CD4-positive, alpha-beta T cell treated with Interleukin-6 at 100 ng/mL for 8 hours (primary cell): Measurements from ENCODE around the gene PAQR9.
"Not testable (repeated sequence)": the region's sequence is repeated elsewhere in the genome, so short reads cannot be mapped to it uniquely, and the experiment has no call there.

Source experiments
- DNase-seq: peaks from one replicate; pipeline ENCODE4 v3.0.0-alpha.2; 2020; ENCODE audit warnings: mixed read lengths, low spot score

The PAQR9 gene, protein sequence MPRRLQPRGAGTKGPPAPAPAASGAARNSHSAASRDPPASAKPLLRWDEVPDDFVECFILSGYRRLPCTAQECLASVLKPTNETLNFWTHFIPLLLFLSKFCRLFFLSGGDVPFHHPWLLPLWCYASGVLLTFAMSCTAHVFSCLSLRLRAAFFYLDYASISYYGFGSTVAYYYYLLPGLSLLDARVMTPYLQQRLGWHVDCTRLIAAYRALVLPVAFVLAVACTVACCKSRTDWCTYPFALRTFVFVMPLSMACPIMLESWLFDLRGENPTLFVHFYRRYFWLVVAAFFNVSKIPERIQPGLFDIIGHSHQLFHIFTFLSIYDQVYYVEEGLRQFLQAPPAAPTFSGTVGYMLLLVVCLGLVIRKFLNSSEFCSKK

DNA sequence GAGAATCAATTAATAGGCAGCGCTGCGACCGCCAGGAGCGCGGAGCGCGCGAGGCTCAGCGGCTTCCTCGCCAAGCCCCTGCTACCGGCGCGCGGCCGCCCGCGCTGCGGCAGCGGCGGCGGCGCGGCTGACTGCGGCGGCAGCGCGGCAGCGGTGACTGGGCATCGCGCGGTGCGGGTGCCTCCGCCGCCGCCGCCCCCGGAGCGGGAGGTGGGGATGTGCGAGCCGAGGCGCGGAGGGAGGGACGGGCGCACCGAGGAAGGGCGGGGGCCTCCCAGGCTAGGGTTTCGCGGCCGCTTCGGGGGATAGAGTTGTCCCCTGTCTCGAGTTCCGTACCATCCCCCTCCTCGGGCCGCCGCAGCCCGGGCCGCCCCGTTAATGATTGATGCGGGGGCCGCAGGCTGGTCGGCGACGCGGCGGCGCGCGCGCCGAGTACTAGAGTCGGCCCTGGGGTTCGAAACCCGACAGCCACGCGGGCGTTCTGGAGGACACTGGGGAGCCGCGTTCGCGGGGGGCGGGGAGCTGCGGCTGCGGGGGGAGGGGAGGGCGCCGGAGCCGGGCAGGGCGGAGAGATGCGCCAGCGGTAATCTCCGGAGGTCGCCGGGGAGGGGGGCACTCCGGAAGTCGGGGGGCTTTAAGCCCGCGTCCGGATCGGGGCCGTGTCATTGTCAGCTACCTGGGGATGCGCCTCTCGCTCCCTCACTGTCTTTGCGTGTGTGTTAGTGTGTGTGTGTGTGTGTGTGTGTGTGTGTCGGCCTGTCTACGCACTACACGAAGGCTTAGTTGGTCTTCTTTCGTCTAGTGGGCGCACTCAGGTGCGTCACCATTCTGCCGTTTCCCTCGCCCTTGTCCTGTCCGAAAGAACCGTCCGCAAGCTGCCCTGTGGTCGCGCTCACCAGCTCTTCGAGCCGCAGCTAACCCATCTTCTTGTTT is at the start of gene PAQR9:
Gene PAQR9 (minus strand): TSS at position 159 of the 933 bp plus-strand sequence. CDS start 338 bp downstream, outside the sequence.
- DNase-seq = no peak

DNA sequence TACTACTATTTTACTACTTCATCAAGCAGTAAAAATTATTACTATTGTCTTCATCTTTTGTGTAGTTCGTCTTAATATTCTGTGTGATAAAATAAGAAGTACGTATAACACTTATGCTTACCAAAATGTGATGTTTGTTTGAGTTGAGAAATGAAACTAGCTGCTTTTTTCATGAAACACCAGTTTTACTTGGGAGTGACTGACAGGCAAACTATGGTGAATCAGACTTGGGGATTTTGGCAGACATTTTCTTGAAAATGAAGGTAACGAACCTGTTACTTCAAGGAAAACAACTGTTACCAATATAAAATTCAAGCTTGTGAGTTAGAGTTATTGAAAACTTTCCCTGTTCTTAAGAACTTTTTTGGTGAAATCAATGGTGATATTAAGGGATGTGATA is 48.2 kb upstream of the PAQR9 start:
- no peak for DNase-seq

GRCh38 chr3:143010024-143010423 is 46.5 kb upstream of the PAQR9 start:
- DNase-seq = no peak

GRCh38 chr3:143004823-143005222 is 41.3 kb upstream of the PAQR9 start:
- no peak for DNase-seq

DNA sequence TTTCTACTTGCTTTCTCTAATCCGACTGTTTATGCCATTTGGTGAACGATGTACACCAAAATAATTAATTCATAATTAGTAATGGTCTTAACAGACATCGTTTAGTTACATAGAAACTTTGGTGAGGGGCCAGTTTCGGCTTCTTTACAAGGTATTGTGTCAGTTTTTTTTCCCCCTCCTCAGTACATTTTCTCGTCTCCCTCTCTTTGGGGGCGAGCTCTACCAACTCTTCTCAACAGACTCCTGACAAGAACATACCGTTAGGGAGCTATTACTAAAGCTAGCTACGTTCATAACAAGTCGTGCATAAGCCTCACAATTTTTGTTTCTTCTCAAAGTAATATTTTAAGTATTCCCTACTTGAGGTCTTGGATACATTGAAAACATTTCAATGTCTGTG is 39.3 kb upstream of the PAQR9 start:
- DNase-seq = no peak

DNA sequence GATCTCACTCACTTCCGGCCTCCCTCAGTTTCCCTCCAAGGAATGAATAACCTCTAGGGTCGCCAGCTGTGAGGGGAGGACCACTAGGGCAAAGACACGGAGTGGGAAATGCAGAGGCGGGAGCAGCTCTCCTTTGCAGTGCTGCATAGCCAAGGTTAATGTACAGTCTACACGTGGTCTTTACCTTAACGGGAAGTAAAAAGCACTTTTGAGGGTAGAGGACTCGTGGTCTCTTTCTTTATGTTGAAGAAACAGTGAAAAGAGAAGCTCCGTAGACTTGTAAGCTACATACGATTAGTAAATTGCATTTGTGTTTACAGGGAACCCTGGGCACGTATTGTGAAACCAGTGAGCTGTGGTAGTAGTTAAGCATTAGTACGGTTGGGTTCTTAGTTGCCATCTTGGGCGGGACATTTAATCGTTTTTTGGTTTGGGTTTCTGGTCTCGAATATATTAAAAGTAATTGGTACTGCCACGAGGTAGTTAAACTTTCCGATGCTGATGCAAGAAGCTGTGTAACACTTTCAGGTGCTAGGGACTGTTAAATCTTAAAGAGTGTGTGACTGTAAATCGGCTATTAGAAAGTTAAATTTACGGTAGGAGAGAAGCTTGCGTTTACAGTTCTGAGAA is 38.7 kb upstream of the PAQR9 start:
- DNase-seq = no peak

- DNase-seq = peak; percentile 90
Observed at GRCh38 chr3:143001369-143002082, 38.1 kb upstream of the PAQR9 start, which contains the start of gene U2SURP. U2SURP (plus strand) TSS chr3:143001570; CDS start chr3:143001629, 59 bp downstream.

DNA sequence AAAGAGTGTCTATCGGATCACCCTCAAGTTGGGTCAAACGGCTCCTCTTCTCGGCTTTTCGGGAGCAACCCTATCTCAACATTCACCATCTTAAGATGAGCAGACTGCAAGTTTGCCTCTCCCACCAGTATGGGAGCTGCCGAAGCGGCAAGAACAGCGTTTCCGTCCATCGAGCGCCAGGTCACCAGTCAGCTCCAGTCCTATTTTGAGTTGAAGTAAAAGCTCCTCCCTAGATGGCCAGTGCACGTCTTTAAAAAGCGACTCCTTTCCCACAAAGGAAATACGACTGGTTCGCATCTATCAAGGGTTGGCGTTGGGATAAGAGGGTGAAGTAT is 37.5 kb upstream of the PAQR9 start:
- no peak for DNase-seq

DNA sequence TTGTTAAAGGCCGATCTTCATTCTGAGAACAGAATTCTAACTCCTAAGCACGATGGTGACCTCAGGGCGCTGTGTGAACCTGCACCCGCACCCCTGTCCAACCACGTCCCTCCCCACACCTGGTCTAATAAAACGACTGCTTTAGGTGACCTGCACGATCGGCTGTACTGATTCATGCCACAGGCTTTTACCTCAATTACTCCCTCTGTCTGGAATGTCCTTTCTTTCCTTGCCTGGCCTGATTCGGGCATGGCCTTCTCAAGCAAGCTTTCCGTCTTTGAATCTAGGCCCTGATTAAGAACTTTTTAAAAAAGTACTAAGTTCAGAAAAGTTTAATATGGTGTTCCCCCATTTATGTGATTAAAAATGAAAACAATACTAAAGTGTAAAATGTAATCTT is 37.1 kb upstream of the PAQR9 start:
- no peak for DNase-seq

DNA sequence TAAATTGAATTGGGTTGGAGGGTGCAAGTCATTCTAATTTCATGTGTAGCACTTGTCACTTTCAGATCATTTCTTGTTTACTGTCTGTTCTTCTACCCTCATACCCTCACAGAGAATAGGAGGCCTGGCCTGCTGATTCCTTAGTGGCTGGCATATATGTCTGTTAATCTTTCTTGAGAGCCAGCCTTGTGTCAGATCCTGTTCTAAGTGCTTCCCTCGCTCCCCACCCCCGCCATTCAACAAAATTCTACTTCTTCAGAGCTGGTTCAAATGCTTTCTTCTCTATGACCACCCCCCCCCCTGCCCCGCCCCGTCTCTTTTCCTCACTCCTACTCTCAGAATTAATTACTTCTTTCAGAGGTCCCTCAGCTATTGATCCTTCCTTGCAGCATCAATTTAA is 36.4 kb upstream of the PAQR9 start:
- no peak for DNase-seq

DNA sequence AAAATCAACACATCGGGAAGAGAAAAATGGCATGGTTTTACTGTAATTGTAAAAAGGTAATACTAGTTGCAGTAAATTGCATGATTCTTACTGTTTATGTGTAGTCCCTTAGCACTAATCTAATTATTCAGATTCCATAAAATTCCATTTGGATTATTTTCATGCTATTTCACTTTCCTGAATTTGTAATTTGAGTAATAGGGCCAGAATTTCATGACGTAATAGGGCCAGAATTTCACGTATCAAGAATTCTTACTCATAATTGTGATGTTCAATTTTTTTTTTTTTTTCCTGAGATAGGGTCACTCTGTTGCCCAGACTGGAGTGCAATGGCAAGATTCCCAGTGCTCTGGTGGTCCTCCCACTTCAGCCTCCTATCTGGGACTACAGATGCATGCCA is 35.0 kb upstream of the PAQR9 start:
- DNase-seq = no peak

DNA sequence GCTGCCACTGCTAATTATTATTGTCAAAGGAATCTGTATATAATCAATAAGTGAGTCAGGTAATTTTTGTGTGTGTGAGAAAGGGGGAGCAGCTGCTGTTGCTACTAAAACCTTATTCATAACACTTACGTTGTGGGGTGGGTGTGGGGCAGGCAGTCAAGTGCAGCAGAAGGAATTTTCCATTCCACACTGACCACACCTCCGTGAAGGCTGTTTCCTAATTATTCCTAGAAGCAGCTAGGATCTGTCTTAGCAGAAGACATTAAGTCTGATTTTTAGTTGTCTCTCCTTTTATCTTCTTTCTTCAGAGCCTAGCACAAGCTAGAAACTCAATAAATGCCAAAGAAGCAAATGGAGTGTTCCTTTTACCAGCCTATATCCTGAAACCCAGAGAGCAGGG is 33.9 kb upstream of the PAQR9 start:
- no peak for DNase-seq

DNA sequence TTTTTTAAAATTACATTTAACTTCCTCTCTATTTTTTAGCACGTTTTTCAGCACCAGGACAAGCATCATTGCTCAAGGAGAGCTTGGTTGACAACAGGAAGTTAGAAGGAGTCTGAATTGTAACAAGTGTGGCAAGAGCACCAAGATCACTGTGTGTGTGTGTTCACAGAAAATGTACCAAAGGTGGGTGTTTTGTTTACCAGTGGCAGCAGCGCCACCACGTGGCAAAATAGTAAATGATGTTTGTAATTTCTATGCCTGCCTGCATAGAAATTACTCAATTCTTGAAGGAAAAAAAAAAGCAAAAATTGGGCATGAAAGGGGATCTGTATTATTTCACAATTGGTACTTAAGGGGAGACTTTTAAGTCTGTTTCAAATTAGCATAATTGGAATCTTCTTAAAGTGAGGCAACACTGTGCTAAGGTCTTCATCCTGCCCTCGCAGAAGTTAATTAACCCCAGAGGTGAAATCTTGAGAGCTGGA is 30.5 kb upstream of the PAQR9 start:
- peak; percentile 54 for DNase-seq

DNA sequence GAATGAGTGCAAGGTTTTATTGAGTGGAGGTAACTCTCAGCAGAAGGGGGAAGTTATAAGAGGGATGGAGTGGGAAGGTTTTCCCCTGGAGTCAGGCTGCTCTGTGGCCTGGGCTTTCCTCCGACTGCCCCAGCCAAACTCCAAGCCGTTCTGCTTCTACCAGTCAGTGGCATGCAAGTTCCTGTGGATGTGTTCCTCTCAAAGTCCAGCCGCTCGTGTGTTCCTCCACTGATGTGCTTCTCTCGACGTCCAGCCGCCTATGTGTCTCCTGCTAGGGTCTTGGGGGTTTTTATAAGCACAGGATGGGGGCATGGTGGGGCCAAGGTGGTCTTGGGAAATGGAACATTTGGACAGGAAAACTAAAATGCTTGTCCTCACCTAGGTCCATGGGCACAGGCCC is 28.8 kb upstream of the PAQR9 start:
- no peak for DNase-seq

DNA sequence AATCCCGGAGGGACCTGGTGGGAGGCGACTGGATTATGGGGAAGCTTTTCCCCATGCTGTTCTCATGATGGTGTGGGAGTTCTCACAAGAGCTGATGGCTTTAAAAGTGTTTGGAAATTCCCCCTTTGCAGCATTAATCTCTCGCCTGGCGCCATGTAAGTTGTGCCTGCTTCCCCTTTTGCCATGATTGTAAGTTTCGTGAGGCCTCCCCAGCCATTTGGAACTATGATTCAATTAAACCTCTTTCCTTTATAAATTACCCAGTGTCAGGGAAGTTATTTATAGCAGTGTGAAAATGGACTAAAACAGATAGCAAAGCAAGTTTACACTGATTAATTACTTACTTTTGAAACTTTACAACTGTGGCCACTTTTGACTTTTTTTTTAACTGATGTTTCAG is 27.2 kb upstream of the PAQR9 start:
- no peak for DNase-seq

- DNase-seq = not testable (repeated sequence)
Observed at GRCh38 chr3:142988826-142989225, 25.4 kb upstream of the PAQR9 start.

DNA sequence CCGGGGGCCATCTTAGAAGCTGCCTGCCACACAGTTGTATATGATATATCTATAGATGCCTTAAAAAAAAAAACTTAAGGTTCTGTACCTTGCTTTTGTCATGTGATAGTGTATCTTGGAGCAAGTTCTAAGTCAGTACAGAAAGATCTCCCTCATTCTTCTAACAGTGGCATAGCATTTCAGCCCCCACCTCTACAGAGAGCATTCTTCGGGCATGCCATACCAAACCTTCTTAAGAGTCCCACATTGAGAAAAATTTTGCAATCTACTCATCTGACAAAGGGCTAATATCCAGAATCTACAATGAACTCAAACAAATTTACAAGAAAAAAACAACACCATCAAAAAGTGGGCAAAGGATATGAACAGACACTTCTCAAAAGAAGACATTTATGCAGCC is 24.7 kb upstream of the PAQR9 start:
- not testable (repeated sequence) for DNase-seq

DNA sequence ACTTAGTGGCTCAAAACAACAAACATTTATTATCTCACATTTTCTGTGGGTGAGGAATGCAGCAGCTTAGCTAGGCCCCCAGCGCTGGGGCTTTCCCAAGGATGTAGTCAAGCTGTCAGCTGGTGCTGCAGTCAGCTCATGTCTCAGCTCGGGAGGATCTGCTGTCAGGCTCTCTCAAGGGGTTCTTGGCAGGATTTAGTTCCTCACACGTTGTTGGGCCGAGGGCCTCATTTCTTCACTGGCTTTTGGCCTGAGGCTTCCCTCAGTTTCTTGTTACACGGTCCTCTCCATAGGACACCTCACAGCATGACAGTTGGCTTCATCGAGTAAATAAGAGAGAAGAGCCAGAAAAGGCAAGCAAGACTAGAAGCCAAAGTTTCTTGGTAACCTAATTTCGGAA is 24.2 kb upstream of the PAQR9 start:
- DNase-seq = no peak

GRCh38 chr3:142987080-142987700 is 23.7 kb upstream of the PAQR9 start:
- peak; percentile 11 for DNase-seq

DNA sequence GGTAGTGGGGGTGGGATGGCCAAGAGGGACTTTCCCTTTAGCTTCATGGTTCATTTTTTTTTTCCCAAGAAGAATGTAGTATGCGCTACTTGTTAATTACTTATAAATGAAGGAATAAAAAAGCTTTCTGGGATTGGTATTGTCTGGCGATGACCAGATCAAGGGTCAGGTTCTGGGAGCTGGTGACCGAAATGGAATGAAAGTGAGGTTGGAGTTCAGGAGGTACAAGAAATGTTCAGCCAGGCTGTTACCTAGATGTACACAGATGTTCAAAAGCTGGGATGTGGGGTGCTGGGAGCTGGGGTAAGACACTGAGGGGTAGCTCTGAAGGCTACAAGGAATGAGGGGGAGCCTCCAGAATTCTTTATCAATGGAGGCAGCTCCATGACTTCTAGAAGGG is 20.8 kb upstream of the PAQR9 start:
- no peak for DNase-seq

DNA sequence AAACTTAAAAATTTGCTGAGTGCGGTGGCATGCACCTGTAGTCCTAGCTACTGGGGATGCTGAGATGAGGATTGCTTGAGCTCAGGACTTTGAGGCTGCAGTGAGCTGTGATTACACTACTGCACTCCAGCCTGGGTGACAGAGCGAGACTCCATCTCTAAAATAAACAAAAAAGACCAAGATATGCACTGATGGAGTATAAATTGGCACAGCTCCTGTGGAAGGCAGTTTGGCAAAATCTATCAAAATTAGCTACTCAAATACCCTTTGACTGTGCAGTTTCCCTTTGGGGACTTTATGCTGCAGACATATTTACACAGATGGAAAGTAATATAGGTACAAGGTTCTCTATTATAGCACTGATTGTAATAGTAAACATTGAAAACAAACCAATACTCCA is 19.8 kb upstream of the PAQR9 start:
- no peak for DNase-seq
